Ishikawa (cell line): ENCODE results near the gene GOLGB1.

Experiments
- CEBPB ChIP-seq: IDR thresholded peaks from 2 replicates; pipeline ENCODE4 v1.6.1; 2012
- EP300 ChIP-seq: IDR thresholded peaks from 2 replicates; pipeline ENCODE4 v1.6.1; 2012; ENCODE audit warnings: borderline replicate concordance

GRCh38 chr3:121681792-121682191 is 67.7 kb downstream of the GOLGB1 start:
- TF ChIP-seq EP300 (no peak), CEBPB (no peak)
